KG1 (cell line): ENCODE data around the gene OR13J1.
"Not testable (repeated sequence)": the region's sequence is repeated elsewhere in the genome, so short reads cannot be mapped to it uniquely, and the experiment has no call there.

Source experiments
- DNase-seq: peaks from one replicate; lab custom pipeline; 2025; lab: John Stamatoyannopoulos, UW

The OR13J1 gene

DNA sequence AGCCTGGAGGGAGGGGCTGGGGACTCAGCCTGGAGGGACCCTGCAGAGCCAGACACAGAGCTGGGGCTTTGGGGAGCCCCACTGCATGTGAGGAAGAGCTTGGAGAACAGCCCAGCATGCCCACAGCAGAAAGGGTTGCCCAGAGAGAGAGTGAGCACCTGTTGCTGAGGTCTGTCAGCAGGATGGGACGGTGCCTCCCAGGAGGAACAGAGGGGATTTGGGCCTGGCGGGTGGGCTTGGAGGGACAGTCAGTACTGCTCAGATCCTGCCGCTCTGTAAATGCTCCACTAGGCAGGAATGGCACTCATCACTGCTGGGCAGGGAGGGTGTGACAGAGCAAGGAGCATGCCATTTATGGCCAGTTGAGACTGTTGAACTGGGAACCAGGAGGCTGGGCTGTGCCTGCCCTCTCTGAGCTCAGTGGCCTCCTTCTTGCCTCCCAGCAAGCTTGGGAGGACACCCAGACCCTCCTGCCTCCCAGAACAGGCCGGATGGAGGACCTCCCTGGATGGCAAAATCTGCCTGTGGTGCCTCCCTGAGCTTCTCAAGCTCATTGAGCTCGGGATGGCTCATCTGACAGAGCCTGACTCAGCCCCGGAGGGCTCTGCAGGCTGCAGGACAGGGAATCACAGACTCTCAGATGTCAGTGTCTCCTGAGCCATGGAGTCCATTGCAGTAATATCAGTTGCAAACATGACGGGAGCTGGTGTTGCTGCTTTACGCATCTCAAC is 35.0 kb upstream of the OR13J1 start:
- no peak for DNase-seq

DNA sequence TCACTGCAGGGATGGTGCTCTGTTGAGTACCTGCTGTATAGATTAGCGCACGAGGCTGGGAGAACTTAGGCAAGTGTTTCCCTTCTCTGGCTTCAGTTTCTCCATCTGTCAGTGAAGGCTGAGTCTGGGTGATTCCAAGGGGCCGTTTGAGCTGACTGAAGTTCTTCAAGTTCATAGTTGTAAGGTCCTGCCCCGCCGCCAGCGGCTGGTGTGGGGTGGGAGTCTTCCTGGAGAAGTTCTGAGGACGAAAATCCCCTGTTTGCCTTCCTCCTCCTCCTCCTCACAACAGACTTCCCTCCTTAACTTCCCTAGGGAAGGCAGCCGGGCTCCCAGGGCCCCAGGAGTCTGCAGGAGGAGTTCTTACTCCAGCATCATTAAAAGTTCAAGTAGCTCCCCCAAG is 34.1 kb upstream of the OR13J1 start:
- DNase-seq = no peak

DNA sequence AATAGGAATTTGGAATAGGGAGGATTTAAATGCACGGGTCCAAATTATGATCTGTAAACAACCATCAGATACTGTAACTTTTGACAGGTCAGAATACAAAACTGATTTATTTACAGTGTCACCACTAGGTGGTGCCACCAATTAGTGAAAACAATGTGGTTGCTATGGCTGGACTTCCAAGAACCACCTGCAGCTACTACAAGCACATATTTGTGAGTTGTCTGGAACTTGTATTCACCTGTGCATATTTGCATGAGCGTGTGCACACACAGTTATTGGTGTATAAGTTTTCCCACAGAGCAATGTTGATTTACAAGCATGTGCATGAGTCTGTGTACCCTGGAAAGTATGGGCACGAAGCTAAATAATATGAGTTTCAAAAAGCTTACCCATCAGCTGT is 32.8 kb upstream of the OR13J1 start:
- DNase-seq = peak; percentile 34

DNA sequence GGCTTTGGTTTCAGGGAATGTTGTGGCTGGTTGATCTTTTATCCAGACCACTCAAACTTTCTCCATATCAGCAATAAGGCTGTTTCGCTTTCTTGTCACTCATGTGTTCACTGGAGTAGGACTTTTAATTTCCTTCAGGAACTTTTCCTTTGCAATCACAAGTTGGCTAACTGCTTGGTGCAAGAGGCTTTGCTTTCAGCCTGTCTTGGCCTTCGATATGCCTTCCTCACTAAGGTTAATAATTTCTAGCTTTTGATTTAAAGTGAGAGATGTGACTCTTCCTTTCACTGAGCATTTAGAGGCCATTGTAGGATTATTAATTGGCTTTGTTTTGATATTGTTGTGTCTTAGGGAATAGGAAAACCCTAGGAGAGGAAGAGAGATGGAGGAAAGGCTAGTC is 28.8 kb upstream of the OR13J1 start:
- DNase-seq = no peak

DNA sequence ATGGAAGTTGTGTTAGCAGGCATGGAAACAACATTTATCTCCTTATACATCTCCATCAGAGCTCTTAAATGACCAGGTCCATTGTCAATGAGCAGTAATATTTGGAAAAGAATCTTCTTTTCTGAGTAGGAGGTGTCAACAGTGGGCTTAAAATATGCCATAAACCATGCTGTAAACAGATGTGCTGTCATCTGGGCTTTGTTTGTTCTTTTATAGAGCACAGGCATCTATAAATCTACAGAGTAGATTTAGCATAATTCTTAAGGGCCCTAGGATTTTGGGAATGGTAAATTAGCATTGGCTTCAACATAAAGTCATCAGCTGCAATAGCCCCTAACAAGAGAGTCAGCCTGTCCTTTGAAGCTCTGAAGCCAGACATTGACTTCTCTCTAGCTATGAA is 28.1 kb upstream of the OR13J1 start:
- DNase-seq = no peak

DNA sequence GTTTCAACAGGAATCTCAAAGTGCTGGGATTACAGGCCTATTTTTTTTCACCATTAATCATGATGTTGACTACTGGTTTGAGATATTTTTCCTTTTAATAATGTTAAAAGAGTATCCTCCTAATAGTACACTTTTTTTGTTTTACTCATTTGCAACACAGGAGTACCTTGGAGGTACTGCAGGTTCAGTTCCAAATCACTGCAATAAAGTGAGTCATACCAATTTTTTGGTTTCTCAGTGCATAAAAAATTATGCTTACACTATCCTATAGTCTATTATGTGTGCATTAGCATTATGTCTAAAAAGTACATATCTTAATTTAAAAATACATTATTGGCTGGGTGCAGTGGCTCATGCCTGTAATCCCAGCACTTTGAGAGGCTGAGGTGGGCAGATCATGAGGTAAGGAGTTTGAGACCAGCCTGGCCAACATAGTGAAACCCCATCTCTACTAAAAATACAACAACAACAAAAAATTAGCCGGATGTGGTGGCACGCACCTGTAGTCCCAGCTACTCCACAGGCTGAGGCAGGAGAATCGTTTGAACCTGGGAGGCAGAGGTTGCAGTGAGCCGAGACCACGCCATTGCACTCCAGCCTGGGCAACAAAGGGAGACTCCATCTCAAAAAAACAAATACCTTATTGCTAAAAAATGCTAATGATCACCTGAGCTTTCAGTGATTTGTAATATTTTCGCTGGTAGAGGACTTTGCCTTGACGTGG is 27.3 kb upstream of the OR13J1 start:
- not testable (repeated sequence) for DNase-seq

DNA sequence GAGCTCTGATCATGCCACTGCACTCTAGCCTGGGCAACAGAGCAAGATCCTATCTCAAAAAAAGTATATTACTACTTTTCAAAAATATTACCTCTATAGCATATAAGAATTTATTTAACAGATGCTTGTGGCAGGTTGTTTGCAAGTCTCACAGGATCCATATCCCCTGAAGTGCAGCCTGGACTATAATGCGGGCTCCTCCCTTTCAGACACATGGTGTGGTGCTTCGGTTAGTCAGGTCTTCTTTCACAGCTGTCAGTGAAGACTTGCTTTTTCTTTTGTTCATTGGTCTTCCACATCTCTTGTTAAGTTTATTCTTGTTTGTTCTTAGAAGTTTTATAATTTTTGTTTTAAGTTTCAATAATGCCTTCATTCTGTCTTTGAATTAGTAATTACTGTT is 26.4 kb upstream of the OR13J1 start:
- DNase-seq = no peak

DNA sequence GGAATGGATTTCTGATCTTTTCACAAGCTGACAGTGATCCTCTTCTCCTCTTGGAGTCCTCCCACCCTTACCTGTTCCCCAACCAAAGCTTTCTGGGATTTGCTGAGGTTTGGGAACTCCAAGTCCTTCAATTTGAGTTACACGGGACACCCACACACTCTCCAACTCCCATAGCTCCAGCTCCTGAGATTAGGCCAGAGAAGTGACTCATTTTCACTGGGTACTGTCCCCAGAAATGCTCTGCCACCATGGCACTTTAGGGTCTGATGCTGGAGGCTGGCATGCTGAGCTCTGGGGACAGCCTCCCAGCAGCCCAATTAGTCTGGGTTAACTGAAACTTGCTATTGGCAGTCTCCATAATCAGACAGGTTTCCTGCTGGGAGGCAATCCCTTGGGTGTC is 21.9 kb upstream of the OR13J1 start:
- DNase-seq = no peak

DNA sequence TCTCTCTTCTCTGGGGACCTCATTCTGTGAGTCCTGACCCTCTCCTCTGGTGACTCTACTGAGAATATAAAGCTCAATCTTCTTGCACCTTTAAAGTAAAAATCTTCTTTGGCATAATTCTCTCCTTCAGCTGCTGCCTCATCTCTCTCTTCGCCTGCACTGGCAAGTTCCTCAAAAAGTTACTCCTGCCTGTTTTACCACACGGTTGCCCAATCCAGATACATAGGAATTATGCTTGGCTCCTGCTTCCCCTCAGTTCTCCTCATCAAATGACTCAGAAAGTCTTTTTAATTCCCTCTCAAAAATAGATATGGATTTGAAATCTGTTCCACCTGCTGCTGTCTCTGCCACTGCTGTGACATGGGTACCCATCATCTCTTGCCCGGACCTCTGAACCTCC is 21.4 kb upstream of the OR13J1 start:
- no peak for DNase-seq

DNA sequence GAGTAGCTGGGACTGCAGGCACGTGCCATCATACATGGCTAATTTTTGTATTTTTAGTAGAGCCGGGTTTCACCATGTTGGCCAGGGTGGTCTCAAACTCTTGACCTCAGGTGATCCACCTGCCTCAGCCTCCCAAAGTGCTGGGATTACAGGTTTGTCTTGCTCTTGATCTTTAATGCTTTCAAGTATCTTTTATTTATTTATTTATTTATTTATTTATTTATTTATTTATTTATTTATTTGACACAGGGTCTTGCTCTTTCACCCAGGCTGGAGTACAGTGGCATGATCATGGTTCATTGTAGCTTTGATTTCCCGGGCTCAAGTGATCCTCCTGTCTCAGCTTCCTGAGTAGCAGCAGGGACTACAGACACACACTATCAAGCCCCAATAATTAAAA is 14.7 kb upstream of the OR13J1 start:
- DNase-seq = not testable (repeated sequence)

DNA sequence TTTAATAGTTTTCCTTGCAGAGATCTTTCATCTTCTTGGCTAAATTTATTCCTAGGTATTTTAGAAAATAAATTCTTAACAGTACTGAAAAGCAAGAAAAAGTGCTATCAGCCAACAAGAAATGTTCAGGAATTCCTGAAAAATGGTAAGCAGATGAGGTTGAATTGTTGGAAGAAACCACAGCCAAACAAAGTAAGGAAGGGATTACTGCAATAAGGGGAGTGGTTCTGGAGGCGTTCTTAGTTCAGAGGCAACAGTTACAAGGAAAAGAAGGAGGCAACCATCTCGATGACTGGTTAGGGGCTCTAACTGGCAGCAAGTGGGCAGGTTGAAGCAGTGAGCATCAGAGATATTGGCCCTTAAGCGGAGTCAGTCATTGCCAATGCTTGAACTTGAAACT is 12.8 kb upstream of the OR13J1 start:
- DNase-seq = no peak

DNA sequence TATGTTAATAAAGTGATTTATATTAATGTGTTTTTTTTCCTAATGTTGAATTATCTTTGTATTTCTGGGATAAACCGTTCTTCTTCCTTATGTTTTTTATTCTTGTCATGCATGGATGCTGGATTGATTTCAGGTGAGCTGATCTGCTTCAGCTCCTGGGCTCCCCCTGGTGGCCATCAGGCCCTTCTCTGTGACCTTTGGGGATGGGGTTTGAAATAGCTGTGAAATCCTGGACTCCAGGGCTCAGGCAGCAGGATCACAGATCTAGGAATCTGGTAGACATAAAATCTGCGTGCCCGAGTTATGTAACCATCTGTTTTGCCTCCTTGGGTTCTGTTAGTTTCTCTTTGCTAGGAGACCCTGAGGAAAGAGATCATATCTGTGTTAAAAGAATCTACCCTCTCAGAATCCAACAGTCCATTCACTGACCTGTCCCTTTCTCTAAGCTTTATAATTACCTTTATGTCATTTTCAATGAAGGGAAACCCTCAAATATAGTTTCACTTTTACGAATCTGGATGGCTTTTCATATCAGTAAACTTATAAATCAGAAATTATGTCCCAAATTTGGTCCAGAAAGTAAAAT is 12.2 kb upstream of the OR13J1 start:
- DNase-seq = peak; percentile 21

DNA sequence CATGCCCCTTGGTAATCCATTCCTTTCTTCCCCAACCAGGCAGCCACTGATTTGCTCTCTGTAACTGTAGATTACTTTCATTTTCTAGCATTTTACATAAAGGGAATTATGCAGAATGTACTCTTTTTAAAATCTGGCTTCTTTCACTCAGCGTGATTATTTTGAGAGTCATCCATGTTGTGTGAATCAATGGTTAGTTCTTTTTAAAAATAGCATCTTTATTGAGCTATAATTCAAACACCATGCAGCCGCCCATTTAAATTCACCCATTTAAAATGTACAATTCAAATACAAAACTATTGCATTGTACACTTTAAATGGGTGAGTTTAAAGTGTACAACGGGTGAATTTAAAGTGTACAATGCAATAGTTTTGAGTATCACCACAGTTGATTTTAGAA is 2.3 kb upstream of the OR13J1 start:
- no peak for DNase-seq

DNA sequence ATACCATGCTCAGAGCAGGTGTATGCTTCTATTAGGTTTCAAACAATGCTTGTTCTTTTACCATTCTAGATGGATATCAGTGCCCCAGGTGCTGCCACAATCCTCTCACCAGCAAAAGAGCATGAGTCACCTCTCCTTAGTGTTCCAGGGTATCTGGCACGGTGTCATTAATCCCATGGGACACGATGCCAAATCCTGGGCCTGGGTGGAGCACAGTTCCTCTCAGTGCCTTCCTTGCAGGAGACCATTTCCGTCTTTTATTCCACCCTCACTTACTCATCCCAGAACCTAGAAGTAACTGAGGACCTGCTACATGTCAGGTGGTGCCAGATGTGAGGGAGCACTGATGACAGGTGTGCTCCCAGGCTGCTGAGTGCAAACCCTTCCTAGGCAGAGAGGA is 1.3 kb upstream of the OR13J1 start:
- DNase-seq = no peak

DNA sequence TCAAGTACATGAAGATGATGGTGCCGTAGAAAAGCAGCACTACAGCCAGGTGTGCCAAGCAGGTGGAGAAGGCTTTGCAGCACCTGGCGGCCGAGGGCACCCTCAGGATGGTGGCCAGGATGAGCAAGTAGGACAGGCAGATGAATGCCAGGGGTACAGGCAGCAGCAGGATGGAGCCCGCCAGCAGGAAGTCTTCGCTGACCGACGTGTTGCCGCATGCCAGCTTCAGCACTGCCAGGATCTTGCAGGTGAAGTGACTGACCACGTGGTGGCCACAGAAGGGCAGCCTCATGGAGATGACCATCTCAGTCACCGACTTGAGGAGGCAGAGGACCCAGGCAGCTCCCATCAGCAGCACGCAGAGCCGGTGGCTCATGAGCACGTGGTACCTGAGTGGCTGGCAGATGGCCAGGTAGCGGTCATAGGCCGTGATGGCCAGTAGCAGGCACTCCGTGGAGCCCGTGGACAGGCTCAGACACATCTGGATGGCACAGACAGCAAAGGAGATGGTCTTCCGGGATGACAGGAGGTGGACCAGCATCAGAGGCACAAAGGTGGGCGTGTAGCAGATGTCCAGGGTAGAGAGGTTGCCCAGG is 482 bp downstream of the OR13J1 start:
- no peak for DNase-seq

DNA sequence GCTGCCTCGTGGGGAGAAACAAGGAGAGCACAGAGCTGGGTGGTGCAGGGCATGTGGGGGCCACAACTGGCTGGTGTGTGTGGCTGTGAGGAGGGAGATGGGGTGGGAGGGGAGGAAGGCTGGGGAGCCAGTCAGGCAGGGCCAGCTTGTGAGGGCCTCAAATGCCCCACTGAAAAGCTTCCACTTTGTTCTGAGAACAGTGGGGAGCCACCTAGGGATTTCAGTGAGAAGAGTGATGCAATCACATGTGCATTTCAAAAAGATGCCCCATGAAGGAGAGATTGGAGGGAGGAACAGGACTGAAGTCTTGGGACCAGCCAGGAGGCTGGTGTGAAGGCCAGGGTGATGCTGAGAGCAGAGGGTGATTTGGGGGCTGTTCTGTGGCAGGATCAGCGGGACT is 1.3 kb downstream of the OR13J1 start:
- DNase-seq = no peak

DNA sequence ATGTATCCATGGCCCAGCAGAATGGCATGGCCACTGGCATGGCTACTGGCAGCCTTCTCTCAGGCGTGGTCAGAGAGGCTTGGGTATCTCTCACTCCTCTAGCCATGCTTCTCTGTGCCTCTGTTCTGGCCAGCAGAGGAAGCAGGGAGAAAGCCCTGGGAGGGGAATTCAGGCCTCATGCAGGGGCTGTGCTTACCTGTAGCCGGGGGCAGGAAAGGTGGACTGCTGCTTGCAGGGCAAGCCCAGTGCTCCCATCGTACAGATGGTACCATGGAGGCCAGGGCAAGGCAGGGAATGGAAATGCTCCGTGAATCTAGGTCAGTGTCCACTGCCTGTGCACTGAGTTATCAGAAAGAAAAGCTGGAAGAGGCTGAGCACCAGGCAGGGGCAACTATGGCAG is 2.7 kb downstream of the OR13J1 start:
- DNase-seq = no peak

DNA sequence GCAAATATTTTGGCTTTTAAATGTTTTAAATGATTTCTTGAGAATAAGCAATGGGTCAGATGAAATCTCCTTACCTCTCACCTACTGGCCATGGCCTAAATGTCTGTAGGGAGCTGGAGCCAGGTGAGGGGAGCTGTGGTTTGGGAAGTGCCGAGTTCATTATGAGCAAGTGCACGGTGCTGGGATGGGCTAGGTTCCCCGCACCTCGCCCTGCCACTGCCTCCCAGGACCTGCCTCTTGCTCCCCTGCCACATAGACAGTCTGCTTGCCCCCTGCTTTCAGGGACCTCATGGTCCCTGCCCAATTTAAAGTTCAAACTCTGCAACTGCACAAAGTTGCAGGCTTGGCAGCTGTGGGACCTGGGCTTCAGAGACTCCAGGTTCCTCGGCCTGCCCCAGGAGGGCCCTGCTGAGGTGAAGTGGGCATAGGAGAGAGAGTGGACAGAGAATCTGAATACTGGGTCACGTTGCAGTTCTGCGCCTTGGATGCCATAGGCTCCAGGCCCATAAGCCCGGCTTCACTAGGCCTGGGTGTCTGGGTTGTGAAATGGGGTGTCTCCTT is 5.4 kb downstream of the OR13J1 start:
- DNase-seq = no peak

DNA sequence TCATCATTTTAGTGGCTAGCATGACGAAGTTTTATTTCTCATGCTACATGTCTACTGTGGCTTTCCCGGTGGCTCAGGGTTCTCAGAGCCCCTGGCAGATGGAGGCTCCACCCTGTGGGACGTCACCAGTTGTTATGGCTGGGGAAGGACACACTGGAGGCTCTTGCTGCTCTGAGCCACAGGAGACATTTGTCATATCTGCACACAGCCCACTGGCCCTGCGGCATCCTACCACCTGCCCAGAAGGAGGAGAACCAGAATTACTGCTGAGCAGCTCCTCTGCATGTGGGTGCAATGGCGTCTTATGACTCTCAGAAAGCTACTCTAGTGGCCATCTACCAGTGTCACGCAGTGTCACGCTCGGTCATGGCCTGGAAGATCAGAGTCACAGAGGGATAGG is 6.6 kb downstream of the OR13J1 start:
- no peak for DNase-seq

DNA sequence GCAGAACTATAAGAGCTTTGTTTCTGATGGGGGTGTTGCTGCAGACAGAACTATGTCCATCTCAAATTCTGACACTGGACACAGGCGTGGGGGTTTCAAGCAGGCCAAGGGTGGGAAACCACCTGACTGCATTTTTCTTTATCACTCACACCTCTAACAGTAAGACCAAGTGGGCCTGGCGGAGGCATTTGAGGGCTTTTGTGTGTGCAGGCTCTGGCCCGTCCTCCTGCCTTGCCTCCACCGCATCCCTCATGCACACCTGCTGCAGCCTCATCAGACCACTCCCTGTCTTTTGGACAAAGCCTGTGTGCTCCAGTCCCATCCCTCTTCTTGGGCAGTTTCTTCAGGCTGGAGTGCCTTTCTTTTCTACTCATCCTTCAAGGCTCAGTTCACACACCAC is 7.9 kb downstream of the OR13J1 start:
- no peak for DNase-seq

DNA sequence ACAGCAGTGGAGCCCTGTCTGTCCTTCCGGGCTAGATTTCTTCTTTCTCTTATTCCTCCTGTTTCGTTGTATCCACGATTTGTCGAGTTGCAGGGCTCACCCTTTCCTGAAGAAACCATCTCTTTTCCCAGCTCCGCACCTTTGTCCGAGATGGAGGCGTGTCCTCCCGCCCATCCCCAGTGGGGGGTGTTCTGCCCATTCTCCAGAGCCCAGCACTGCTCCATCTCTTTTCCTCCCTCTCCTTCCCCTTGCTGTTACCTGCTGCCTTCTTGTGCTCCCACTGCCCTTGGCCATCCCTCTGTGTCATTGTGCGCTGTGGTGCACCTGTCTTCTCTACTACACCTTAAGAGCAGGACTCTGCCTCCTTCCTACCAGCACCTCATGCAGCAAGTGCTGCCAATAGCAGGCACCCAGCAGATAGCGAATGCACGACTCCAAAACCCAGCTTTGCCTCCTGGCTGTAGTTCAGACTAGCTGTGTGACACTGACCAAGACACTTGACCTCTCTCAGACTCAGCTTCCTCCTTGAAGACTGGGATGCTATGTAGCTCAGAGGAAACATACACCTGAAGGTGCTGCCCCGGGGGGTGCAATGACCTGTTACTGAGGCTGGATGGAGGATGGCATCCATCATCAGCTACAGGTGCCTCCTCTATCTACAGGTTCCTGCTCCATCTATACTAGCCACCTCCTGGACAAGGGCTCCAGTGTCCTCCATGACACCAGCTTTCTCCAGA is 8.9 kb downstream of the OR13J1 start:
- no peak for DNase-seq

DNA sequence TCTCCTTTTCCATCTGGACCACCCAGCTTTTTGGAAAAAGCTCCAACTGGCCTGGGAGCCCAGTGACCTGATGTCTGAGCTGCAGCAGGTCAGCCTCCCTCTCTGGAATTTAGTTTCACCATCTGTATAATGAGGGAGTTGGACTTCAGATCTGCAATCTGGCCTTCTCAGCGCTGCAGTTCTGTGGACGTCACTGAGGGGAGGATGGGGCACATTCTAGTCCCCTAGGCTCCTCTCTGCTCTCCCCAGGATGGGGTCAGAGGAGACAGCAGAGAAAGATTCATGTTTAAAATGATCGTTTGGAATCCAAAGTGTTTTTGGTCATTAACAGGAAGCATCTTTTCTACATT is 10.2 kb downstream of the OR13J1 start:
- DNase-seq = no peak
